GM21529 (cell line): ENCODE results near the gene SNRPD2.

ENCODE experiments used
- ATAC-seq: cut with Tn5 transposase; IDR thresholded peaks from one replicate; pipeline ENCODE4 v1.9.1; 2021; ENCODE audit not compliant: unreplicated experiment

The SNRPD2 gene

DNA sequence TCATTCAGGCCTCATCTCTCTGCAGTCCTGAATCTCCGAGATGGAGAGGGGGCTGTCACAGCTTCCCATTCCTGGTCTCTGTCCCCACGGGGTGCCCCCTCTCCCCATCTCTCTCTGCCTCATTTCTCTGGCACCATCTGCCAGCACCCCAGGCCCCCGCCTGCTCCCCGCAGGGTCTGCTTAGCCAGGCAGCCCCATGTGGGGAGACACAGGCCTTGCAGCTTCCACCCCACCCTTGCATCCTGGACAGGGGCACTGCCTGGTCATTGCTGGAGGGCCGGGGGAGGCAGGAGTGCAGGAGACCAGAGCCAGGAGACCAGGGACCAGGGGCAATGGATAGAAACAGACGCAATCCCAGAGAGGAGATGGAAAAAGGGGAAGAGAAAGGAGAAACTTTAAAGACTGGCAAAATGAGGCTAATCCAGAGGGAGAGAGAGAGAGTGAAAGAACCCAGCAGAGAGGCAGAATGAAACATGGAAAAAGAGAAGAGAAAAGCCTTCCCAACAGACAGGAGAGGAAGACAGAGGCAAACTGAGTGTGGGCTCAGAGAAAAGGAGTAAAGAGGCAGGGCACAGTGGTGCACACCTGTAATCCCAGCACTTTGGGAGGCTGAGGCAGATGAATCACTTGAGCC lies 32.5 kb downstream of the SNRPD2 start:
- ATAC-seq, result no peak

DNA sequence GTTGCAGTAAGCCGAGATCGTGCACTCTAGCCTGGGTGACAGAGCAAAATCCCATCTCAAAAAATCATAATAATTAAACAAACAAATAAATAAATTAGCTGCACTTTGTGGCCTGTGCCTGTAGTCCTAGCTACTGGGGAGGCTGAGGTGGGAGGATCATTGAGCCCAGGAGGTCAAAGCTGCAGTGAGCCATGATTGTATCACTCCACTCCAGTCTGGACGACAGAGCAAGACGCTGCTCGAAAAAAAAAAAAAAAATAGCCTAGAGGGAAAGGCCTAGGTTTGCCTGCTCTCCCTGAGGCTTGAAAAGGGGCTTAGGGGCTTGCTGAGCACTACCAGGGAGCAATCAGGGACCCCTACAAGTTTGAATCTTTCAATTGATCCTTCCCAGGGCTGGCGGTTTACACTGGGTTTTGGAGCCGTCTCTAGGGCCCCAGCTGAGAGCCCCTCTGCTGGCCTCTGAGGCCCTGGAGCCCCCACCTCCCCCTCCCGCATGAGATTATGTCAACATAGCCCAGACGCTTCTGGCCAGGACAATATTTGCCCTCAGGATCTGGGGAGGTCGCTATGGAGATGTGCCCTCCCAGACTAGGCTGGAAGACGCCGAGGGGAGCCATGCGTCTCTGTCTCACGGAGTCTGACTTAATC lies 34.1 kb downstream of the SNRPD2 start:
- no peak for ATAC-seq

DNA sequence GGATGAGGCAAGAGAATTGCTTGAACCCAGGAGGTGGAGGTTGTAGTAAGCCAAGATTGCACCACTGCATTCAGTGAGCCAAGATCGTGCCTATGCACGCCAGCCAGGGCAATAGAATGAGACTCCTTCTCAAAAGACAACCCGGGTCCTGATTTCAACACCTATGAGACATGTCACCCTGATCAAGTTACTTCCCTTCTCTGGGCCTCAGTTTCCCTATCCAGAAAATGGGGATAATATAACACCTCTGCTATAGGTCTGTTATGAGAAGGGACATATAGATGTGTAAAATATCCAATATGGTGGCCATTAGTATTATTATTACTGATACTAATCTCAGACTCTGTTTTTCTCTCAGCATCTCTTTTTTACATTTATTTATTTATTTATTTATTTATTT lies 36.7 kb downstream of the SNRPD2 start:
- ATAC-seq, result no peak

DNA sequence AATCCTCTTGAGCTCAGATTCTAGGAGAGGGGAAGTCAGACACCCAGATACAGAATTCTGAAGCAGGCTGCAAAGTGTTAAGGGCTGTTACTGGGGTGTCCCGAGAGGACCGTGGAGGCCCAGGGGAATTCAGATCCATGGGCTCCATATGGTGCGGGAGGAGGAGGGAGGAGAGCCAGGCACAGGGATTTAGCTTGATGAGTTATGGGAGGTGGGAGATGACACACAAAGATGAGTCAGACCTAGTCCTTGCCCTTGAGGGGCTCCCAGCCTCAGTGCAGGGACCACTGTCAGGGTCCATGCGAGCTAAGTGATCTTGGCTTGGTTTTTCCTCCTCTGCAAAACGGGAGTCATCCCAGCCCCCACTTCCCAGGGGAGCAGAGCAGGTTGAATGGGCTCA lies 38.1 kb downstream of the SNRPD2 start:
- ATAC-seq, result no peak

DNA sequence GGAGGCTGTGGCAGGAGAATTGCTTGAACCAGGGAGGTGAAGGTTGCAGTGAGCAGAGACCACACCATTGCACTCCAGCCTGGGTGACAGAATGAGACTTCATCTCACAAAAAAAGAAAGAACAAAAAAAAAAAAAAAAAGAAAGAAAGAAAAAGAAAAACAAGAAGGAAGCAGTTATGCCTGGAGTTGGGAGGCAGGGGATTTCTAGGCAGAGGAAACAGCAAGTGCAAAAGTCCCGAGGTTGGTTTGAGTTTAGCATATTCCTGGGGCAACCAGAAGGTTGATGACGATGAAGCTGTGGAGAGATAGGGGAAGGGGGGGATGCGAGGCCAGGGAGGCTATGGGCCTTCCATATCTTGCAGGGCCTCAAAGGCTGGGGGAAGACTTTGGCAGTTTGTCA lies 41.0 kb downstream of the SNRPD2 start:
- no peak for ATAC-seq

DNA sequence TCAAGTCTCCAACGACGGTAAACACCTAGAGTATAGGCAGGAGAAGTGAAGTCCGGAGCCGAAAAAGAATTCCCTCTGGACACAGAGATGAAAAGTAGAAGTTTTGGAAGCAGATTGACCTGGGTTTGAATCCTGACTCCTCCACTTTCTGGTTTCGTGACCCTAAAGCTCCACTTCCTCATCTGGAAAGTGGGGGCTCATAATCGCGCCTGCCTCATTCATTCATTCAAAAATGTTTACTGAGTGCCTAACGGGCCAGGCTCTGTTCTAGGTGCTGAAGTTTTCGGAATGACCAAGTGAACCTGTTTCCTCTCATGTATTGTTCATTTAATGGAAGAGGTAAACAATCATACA lies 45.4 kb downstream of the SNRPD2 start:
- no peak for ATAC-seq

DNA sequence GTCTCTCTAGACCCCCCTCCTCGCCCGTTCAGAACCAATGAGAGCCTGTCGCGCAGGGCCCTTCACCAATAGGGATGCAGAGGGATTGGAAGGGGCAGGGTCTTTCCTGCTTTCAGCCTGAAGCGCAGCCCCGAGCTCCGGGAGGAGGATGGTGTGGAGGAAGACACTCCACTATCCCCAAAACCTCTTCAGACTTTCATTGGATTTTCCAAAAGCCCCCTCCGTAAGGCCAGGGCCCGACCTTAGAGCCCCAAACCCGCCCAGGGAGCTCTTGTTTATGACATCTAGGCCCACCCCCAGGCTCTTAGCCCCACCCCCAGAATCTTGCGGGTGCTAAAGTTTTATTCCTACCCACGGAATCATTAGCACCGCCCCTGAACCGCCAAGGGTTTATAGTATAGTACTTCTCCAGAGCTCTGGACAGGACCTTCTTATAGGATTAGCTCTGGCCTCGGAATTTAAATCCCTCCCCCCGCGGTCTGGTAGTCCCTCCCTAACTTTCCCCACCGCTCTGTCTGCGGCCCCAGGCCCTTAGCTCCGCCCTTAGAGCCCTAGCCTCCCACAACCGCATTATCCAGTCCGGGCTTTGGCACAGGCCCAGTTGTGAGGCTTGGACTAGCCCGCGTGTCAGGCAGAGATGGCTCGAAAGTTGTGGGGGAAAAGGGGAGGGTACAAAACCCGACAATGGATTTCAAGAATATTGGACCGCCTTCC lies 46.0 kb downstream of the SNRPD2 start:
- no peak for ATAC-seq

DNA sequence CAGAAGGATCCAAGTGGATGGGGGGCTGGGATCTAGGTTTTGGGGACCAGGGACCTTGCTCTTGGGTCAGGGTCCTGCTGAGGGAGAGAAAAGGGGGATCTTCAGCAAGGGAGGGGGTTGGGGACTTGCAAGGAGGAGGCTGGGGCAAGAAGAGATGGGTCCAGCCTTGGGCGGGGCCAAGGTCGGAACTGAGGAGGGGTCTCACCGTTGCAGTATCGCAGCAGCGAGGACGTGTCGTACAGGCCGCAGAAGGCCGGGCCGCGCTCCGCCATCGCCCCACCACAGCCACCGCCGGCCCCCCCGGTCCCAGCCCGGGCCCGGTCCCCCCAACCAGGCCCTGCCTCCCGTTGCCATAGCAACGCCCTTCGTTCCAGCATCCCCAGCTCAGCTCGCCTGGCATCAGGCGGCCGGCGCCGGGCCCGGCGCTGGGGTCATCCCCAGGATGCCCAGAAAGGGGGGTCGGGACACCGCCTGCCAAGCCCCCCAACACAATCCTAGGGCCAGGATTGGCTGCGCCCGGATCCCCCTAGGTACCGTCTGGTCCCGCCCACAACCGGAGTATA lies 46.6 kb downstream of the SNRPD2 start:
- ATAC-seq, result no peak

DNA sequence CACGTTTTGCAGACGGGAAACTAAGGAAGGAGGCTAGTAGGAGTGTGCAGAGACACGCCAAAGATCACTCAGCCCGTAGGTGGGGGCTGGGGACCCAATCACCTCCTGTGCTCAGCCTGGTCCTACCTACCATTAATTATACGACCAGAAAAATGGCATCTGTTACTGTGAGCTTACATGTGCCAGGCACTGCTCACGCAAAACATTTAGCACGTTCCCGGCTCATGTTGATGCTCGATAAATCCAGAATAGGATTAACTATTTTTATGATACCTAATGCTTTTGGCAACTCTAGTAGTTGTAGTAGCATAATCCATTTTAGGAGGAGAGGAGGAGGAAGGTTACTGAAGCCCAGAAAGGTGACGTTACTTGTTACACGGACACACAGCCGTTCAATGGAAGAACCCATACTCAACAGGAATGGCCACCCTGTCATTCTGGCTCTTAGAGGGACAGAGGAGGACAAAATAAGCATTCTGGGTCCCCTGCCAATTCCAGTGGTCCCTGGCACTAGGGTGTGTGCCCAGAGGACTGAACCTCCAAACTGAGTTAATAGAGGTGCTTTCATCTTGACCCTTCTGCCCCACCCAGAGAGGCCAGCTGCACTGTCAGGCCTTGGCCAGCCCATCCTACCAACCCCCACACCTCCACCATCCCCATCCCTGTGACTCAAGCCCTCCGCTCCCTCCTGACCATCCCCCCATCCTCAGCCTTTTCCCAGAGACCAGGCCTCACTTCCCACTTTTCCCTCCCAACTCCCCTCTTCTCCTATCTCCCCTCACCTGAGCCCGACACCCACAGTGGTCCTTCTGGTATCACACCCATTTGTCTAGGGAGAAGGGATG lies 47.6 kb downstream of the SNRPD2 start:
- ATAC-seq, result no peak

DNA sequence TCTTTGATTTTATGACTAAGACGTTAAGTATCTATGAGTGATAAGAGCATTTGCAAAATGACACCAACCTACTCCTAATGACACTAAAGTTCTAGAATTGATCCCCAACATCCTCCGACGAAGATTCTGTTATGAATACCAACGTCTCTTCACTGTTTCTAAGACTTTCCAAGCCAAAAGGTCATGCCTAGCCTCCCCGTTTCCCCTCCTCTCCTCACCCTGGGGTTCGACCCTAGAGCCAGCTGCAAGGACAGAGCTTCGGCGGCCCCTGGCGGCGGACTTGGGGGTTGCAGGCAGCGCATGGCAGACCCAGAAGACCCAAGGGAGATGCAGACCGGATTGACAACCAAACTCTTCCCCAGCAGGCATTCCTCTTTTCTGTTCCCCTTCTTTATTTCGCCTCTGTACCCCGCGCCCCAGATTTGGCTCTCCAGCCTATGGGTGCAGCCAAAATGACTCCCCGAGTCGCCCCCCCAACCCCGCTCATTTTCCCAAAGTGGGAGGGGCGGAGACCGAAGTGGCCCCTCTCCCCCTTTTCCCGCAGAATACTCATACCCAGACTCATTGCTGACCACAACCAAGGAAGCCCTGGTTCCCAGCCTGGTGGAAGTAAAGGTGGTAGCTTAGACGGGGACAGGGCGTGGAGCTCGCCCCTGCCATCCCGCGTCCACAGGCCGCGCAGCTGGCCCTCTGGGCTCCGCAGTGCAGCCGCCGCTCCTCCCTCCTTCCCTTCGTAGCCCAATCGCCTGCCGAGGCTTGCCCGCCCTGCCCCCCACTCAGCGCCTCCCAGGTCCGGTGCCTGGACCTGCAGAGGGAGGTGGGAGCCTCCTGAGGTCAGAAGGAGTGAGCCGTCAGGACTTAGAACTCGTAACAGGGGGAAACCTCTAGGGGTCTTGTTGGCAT lies 48.5 kb downstream of the SNRPD2 start:
- ATAC-seq, result no peak

DNA sequence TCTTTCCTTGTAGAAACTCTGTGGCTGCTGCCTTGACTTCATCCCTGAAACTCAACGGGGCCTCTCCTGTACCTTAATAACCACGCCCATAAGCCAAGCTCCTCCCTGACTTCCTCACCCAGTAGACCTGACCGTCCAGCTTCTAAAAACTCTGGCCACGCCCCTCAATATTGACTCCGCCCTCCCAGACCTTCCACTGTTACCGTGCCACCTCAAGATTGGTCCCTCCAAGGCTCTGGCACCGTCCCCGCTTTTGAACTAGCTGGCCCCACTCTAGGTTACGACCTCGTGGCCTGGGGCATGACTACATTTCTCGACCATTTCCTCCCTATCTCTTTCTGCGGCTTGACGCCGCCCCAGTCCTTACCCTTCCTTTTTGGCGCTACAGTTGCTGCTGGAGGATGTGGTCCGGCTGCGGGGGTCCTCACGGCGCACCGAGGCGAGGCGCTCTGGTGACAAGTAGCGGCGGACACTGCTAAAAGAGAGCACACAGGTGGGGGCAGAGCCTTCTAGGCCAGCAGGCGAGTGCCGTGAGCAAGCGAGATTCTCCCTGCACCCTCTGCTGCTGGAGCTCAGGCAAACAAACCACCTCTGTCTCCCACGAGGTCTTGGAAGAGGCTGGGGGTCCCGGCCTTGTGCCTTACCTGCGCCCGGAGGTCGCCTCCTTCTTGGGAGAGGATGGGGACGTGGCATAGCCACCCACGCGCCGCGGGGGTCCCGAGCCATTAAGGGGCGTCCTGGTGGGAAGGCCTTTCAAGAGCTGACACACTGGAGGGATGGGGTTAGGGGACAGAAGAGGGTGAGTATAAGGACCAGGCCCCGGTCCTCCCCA lies 50.3 kb downstream of the SNRPD2 start:
- peak; percentile 34 for ATAC-seq

DNA sequence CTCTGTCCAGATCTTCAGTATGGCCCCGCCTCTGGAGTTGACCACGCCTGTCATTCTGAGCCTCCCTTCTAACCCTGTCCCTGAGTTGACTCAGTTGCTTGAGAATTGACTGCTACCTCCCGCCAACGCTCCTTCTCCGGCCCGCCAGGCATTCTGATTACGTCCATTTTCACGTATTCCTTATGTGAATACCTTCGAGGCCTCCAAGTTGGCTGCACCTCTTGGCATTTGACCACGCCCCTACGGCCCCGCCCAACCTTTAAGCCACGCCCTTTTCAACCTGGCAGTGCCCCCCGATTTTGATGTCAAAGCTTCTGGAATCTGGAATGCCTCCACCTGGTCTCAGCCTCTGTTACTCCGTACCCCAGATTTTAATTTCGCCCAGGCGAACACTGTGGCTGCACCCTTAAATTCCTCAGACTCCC lies 50.9 kb downstream of the SNRPD2 start:
- ATAC-seq, result no peak

DNA sequence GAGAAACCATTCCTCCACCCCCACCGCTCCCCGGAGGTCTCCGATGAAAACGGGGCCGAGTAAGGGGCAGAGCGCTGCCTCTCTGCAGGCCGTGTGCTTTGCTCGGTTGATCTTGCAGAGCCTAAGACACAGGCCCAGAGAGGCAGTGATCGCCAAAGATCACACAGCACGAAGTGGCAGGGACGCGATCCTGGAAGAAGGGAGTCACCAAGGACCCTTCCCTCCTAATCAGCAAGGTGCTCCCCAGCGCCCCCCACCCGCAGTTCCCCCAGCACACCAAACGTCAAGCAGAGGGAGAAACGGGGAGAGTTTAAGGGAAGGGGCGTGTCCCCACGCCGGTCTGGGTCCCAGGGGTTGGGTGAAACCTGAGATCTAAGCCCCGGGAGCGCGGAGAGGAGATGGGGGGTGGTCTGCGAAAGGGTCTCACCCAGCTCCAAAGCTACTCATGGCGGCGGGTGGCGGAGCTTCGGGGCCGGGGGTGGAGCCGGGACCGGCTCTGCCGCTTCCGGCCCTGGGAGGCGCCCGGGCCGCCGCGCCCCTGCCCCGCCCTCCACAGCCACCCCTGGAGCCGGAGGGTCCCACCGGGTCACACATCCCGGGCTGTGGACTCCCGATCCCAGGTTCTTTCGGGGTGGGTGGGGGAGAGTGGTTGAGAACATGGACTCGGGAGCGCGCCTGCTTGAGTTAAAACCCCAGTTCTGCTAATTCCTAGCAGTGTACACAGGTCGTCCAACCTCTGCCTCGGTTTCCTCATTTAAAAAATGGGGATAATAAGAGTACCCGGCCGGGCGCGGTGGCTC lies 52.6 kb downstream of the SNRPD2 start, which contains the start of gene EML2:
Gene EML2, minus strand, starts transcription at position 468 of the 800 bp plus-strand sequence. Its CDS starts 21 bp downstream, at position 447.
- no peak for ATAC-seq

DNA sequence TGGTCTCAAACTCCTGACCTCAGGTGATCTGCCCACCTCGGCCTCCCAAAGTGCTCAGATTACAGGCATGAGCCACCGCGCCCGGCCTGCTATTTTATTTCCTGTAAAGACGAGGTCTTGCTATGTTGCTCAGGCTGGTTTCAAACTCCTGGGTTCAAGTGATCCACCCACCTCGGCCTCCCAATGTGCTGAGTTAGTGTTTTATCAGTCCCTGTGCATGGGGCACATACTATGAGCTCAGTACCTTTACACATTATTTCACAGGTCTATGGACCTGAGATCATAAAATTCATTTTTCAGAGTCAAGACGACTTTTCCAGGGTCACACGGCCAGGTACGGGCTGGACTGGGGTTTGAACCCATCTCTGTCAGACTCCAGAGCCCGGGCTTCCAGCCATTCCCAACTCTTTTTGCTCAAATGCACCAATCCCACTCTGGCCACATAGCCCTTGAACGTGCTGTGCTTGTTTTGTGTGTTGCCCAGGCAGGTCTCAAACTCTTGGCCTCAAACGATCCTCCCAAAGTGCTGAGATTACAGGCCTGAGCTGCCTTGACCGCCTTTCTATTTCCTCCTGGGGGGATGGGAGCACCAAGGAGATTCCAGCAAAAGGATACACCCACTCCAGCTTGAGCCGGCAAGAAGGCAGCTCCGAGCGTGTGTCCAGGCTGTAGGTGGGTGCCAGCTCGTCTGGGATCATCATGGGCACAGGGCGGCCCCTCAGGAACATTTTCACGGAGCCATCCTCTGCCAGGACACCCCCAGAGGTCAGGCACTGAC lies 53.7 kb downstream of the SNRPD2 start:
- ATAC-seq, result no peak
